ENCODE results near the gene PPP1R18.

The PPP1R18 gene

DNA sequence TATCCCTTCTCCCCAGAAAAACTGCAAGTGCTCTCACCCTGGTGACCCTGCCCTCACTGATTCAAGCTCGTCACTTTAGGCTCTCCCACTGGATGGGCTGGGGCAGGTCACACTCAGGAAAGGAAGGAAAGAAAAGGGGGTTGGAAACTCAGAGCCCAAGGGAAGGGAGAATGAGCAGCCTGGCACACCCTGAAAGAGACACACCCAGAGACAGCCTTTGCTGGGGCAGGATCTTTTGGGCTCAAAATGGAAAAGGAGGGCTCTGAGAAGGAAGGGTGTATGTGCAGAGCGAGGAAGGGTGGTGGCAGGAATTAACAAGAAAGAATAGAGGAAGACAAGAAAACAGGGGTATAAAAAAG lies 2.5 kb downstream of the PPP1R18 start:
- DNase-seq (ENCODE audit: low spot score) = no peak
- TF ChIP-seq, protein P1, sequence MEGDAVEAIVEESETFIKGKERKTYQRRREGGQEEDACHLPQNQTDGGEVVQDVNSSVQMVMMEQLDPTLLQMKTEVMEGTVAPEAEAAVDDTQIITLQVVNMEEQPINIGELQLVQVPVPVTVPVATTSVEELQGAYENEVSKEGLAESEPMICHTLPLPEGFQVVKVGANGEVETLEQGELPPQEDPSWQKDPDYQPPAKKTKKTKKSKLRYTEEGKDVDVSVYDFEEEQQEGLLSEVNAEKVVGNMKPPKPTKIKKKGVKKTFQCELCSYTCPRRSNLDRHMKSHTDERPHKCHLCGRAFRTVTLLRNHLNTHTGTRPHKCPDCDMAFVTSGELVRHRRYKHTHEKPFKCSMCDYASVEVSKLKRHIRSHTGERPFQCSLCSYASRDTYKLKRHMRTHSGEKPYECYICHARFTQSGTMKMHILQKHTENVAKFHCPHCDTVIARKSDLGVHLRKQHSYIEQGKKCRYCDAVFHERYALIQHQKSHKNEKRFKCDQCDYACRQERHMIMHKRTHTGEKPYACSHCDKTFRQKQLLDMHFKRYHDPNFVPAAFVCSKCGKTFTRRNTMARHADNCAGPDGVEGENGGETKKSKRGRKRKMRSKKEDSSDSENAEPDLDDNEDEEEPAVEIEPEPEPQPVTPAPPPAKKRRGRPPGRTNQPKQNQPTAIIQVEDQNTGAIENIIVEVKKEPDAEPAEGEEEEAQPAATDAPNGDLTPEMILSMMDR (IDR thresholded peaks at IDR 0.05; ENCODE audit: extremely low read depth, missing control alignments) = no peak

DNA sequence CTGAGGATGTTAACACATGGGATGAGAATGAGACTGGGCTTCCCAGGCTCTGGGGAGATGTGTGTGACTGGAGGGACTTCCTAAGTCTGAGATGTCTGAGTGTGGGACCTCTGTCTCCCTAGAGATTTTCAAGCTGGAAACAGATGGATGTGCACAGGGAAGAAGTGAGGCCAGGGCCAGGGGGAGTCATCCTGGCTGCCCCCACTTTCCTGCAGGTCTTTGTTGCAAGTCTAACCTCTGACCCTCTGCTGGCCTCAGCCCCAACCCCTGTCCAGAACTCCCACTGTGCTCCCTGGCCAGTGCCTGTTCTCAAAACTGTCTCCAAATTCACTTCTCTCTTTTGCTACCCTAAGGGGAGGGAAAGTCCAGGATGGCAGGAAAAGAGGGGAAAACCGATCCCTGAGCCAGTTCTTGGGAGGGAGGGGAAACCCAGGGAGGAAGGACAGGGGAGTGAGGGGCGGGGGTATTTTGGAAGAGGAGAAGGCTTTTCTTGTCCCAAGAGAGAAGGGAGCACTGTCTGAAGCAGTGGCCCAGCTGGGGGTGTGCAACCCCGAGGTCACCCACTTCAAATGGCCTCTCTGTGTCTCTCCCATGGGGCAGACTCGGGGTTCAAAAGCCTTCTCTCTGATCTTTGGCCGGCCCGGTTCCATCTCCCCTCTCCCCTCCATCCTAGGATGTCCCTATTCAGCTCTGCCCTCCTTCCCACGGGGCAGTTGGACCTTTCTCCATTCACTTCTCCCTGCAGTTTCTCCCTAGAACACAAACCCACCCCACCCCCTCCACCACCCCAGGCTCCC lies 3.1 kb downstream of the PPP1R18 start:
- TF ChIP-seq, protein P1 (IDR thresholded peaks at IDR 0.05; ENCODE audit: extremely low read depth, missing control alignments) = no peak
- DNase-seq (ENCODE audit: low spot score) = no peak

DNA sequence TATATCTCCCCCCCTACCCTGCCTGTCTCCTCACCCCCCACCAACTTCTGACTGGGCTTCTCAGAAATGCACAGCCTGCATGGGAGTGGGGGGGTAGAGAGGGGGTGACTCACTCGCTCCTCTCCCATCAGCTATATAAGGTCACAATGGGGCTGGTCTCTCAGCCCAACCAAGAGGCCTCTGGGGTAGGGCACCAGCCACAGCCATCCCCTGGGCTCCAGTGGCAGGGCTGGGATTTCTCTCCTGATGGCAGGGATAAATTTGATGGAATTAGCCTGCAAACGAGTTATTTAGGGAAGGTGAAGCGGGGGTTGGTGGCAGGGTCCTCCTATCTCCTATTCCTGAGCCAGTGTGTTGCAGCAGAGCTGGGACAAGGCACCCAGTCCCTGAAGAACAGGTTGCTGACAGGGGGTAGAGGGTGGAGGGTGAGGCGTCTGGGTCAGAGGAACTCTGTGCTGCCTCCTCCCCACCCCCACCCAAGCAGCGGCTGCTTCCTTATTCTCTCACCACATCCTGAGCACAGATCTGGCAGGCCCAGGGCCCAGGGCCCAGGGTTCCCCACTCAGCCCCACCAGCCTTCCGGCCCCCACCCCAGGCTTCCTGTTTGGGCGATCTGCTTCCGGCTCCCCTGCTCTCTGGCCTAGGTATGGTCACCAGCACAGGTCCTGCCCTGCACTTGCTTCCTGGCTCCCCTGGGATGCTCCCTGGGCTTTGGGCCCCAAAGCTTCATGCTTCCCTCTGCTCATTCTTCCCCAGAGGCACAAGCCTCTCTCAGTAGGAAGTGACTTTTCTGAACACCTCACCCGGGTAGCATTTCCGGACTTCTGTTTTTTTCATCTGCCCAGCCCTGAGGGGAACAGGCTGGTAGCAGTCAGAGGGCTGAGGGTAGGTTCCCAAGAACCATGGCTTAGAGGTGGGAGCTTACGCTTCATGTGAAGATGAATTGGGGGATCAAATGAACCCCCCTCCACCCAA lies 4.0 kb downstream of the PPP1R18 start:
- DNase-seq (ENCODE audit: low spot score) = peak; percentile 85
- TF ChIP-seq, protein P1 (IDR thresholded peaks at IDR 0.05; ENCODE audit: extremely low read depth, missing control alignments) = no peak

DNA sequence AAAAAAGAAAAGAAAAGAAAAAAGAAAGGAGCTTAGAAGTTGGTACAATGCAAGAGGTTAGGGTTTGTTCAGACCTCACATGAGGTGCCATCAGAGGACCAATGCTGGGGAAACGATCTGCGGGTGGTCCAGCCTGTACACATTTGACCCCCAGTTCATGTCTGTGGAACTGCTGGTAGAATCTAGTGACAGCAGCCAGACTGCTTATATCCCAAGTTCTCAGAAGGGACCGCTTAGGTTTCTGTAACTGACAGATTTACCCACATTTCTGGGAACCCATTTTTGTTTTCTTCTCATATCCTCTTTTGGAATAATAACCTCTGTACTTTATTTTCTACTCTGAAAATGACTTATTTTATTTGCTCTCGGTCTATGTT lies 4.7 kb downstream of the PPP1R18 start:
- DNase-seq (ENCODE audit: low spot score) = no peak
- TF ChIP-seq, protein P1 (IDR thresholded peaks at IDR 0.05; ENCODE audit: extremely low read depth, missing control alignments) = no peak

DNA sequence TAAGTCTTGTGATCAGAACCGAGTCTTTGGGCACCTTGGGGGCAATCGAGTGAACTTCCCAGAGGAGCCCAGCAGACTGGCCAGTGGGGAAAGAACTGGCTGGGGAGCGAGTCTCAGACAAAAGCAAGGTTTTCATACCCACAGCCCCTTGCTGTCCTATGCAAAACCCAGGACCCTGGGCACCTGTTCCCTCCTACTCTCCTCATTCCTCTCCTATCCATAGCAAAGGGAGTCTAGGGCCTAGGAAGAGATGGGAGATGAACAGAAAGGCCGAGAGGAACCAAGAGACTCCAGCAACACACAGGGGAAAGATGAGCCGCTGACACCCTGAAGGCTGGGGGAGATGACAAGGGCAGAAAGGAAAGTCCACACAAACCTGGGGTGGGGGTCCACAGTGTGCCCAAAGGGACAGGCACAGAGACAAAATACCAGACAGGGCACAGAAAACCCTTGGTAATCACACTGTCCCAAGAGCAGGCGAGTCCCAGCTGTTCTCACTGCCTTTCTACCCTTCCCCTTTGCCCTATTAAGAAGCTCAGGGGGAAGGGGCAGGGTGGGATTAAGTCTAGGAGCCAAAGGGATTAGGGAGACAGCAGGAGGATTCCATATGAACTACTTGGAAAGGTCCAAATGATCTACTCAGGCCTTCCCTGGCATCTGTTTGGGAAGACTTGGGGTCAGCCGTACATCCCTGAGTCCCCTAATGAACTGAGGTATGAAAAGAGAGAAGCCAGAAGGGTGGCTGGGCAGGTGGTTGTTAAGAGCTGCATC lies 6.5 kb downstream of the PPP1R18 start:
- TF ChIP-seq, protein P1 (IDR thresholded peaks at IDR 0.05; ENCODE audit: extremely low read depth, missing control alignments) = no peak
- no peak for DNase-seq (ENCODE audit: low spot score)

DNA sequence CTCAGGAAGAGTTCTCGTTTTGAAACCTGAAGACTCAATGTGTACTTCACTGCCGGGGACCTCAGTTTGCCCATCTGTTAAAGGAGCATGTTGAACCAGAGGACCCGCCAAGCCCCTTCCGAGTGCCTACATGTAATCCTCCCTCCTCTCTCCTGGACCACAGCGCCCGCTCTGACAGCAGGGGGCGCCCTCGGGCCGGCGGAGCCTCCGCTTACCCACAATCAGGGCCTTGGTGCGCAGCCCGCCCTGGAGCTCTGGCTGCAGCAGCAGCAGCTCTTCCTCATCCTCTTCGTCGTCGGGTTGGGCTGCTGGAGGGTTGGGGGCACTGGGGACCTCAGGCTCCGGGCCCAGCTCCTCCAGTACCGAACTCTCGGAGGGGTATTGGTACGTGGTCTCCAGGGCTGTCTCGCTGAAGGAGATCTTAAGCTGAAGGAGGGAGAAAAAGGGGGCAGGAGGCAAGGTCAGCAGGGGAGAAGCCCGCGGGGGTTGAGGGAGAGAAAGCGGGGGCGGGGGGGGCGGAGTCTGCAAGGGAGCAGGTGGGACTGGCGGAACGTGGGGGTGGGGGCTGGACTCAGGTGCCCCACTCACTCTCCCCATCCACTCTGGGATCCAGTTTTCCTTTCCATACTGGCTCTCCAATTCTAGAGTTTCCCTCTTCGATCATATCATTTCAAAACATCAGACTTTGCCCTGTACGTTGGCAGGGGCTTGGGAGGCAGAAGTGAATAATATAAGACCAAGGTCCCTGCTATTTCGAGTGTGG lies 7.3 kb downstream of the PPP1R18 start:
- TF ChIP-seq, protein P1 (IDR thresholded peaks at IDR 0.05; ENCODE audit: extremely low read depth, missing control alignments) = peak; percentile 97
- peak; percentile 83 for DNase-seq (ENCODE audit: low spot score)
